Endothelial cell of umbilical vein (primary cell): Measurements from ENCODE around the gene COL7A1. TPM values are rescaled to one million over a fixed set of nuclear protein-coding genes. Genes with fewer than 3 reads are reported as not detected.

Experiments used
- BruUV-seq: library from RNA; stranded (reverse); fragments of 400-500 nt; replicated peaks from 2 replicates; lab custom pipeline; 2021; lab: Mats Ljungman, UMichigan
- CTCF ChIA-PET: fragments of 300-600, 350-600 bp; sonication (Branson Sonifier 250); formaldehyde crosslinking; loops from one replicate; lab custom pipeline; 2021; ENCODE audit warnings: antibody characterized with exemption, inconsistent platforms; lab: Charles Lee
- POLR2A ChIA-PET: fragments of 300-600, 350-600 bp; sonication (Branson Sonifier 250); formaldehyde crosslinking; loops from one replicate; lab custom pipeline; 2021; ENCODE audit warnings: antibody characterized with exemption, inconsistent platforms; lab: Charles Lee
- DNase-seq: peaks from one replicate; pipeline ENCODE4 v3.0.0-alpha.2; 2011; ENCODE audit warnings: low read depth, low spot score
- FAIRE-seq: peaks from 2 replicates; lab custom pipeline; 2011; peaks lifted over from hg19 to GRCh38; lab: Jason Lieb, UNC
- H2AFZ ChIP-seq: 2 replicates; pipeline ENCODE4 v1.6.0; 2012; ENCODE audit warnings: low read depth, low read length, control low read depth, inconsistent platforms
- H3K27ac ChIP-seq: 2 replicates; pipeline ENCODE4 v1.5.1; 2011; ENCODE audit warnings: low read depth, mild to moderate bottlenecking, control low read depth, low read length, moderate library complexity; ENCODE audit not compliant: insufficient read depth
- H3K27me3 ChIP-seq, 2 experiments: 2 replicates each; pipeline versions ENCODE4 v1.6.0 to v1.6.1; 2011; ENCODE audit warnings: low read length in 2 of 2, mixed read lengths in 1 of 2; ENCODE audit not compliant: control insufficient read depth in 2 of 2, insufficient read depth in 2 of 2
- H3K36me3 ChIP-seq, 2 experiments: 2 replicates in 1 of 2; 3 replicates in 1 of 2; pipeline ENCODE4 v1.5.1; 2011; ENCODE audit warnings: low read length in 2 of 2, mild to moderate bottlenecking in 1 of 2, moderate library complexity in 1 of 2; ENCODE audit not compliant: control insufficient read depth in 2 of 2, insufficient read depth in 2 of 2; ENCODE audit errors: extremely low read depth in 1 of 2
- H3K4me1 ChIP-seq: 3 replicates; pipeline ENCODE4 v1.5.1; 2011; ENCODE audit warnings: mild to moderate bottlenecking, low read length; ENCODE audit not compliant: control insufficient read depth, insufficient read depth; ENCODE audit errors: extremely low read depth
- H3K4me2 ChIP-seq: 2 replicates; pipeline ENCODE4 v1.6.1; 2011; ENCODE audit warnings: low read length, control low read depth, mixed read lengths; ENCODE audit not compliant: insufficient read depth
- H3K4me3 ChIP-seq, 3 experiments: fragments of 200-600 bp in 1 of 3; sonication (generic), shearing (Covaris generic) in 1 of 3; replicated peaks in 1 of 3; 2 replicates each; pipeline ENCODE4 v1.5.1; 2011 to 2016; ENCODE audit warnings: control low read depth in 3 of 3, low read length in 3 of 3, mild to moderate bottlenecking in 2 of 3, inconsistent platforms in 1 of 3, low read depth in 1 of 3, moderate library complexity in 1 of 3; ENCODE audit not compliant: insufficient read depth in 1 of 3
- H3K79me2 ChIP-seq: 2 replicates; pipeline ENCODE4 v1.6.0; 2012; ENCODE audit warnings: low read length, inconsistent platforms; ENCODE audit not compliant: control insufficient read depth, insufficient read depth
- H3K9ac ChIP-seq: replicated peaks from 2 replicates; pipeline ENCODE3; 2011; ENCODE audit warnings: low read length, control low read depth; ENCODE audit not compliant: insufficient read depth; ENCODE audit errors: extremely low read depth
- H3K9me1 ChIP-seq: replicated peaks from 3 replicates; pipeline ENCODE4 v1.6.0; 2011; ENCODE audit warnings: mild to moderate bottlenecking, low read length; ENCODE audit not compliant: control insufficient read depth, insufficient read depth; ENCODE audit errors: extremely low read depth
- H3K9me3 ChIP-seq: replicated peaks from 2 replicates; pipeline ENCODE4 v1.5.1; 2012; ENCODE audit warnings: low read length, inconsistent platforms; ENCODE audit not compliant: control insufficient read depth, insufficient read depth
- H4K20me1 ChIP-seq: replicated peaks from 2 replicates; pipeline ENCODE3; 2011; ENCODE audit warnings: mild to moderate bottlenecking, low read length; ENCODE audit not compliant: control insufficient read depth, insufficient read depth; ENCODE audit errors: extremely low read depth
- EZH2 ChIP-seq: IDR thresholded peaks from 2 replicates; pipeline ENCODE4 v1.6.1; 2012; ENCODE audit warnings: borderline replicate concordance, low read depth, mild to moderate bottlenecking, moderate library complexity, low read length, inconsistent platforms; ENCODE audit not compliant: severe bottlenecking
- FOS ChIP-seq: IDR thresholded peaks from 2 replicates; pipeline ENCODE4 v1.6.1; 2011; ENCODE audit warnings: mild to moderate bottlenecking, low read length, moderate library complexity, borderline replicate concordance; ENCODE audit not compliant: insufficient read depth
- GATA2 ChIP-seq: IDR thresholded peaks from 2 replicates; pipeline ENCODE4 v1.7.0; 2011; ENCODE audit warnings: low read depth, mild to moderate bottlenecking, moderate library complexity, mixed read lengths, low read length; ENCODE audit not compliant: insufficient read length, insufficient read depth
- JUN ChIP-seq: IDR thresholded peaks from 2 replicates; pipeline ENCODE4 v1.6.1; 2011; ENCODE audit warnings: borderline replicate concordance, low read depth; ENCODE audit not compliant: insufficient read length, insufficient read depth
- MAX ChIP-seq: IDR thresholded peaks from 2 replicates; pipeline ENCODE4 v1.6.1; 2011; ENCODE audit not compliant: insufficient read depth, insufficient read length
- MYC ChIP-seq: IDR thresholded peaks from one replicate; pipeline ENCODE4 v1.6.1; 2011; ENCODE audit warnings: mild to moderate bottlenecking, low read depth, low read length
- dilution Hi-C: fragments of 300-500 bp; cut with MboI; formaldehyde crosslinking; loops from one replicate; pipeline ENCODE4 v1.15.0; 2019; ENCODE audit warnings: low sequenced_read_pairs; ENCODE audit not compliant: extremely low pct_ligation_motif_present
- intact Hi-C: fragments of 100-400 bp; cut with micrococcal nuclease; formaldehyde crosslinking; loops from one replicate; pipeline ENCODE4 v1.10.0; 2022
- polyA plus RNA-seq, 4 experiments: library from polyadenylated mRNA; depleted of rRNA in 3 of 4; stranded (reverse) in 3 of 4; unstranded in 1 of 4; fragments of >200 nt; gene quantifications; 2 replicates each; pipeline versions ENCODE4 v1.2.1 to v1.2.3, GENCODE V29; 2011 to 2012; ENCODE audit warnings: missing spikeins in 1 of 4
- total RNA-seq: library from RNA; stranded (reverse); gene quantifications from 2 replicates; pipeline ENCODE4 v1.2.3, GENCODE V29; 2021

Gene COL7A1
- total and polyA plus RNA-seq, 2 donors (not counting 3 experiments of a cell fraction or from before 2014, with no cell fraction given), result 0.55 to 1.9 TPM

- no peaks in the 10 kb centered on the region for H3K9me3 ChIP-seq
- H3K4me1 ChIP-seq, result no peaks in the 10 kb centered on the region
- DNase-seq (no peak), FAIRE-seq (no peak)
- TF ChIP-seq MAX, result no peak
- TF ChIP-seq GATA2, result no peak
- TF ChIP-seq MYC, result no peak
- no peak for TF ChIP-seq FOS
- TF ChIP-seq JUN, result no peak
- TF ChIP-seq EZH2, result no peak
- H3K36me3 ChIP-seq, result peaks cover 0 to 22% of the 10 kb centered on the region in 2 experiments
- H3K27ac ChIP-seq, result no peak overlapping the region
- intact Hi-C loops (no loop called here), dilution Hi-C loops (no loop called here)
- no peak overlapping the region for H2AFZ ChIP-seq
- no peak overlapping the region for H3K4me3 ChIP-seq
- H3K27me3 ChIP-seq, result no peaks in the 10 kb centered on the region
- BruUV-seq, result no TSS peak
- no peaks in the 10 kb centered on the region for H3K9me1 ChIP-seq
- no peaks in the 10 kb centered on the region for H3K79me2 ChIP-seq
- POLR2A ChIA-PET, result no interaction called here
- no peaks in the 10 kb centered on the region for H4K20me1 ChIP-seq
- H3K9ac ChIP-seq, result no peak overlapping the region
- no peak overlapping the region for H3K4me2 ChIP-seq
- CTCF ChIA-PET, result interaction anchor here (1.3 to 4.0 kb wide), 3 partner anchors 10 to 16 kb away, joined by 4 to 18 read pairs (median 6); partner anchors contain the start of genes SLC26A6 and UQCRC1
Observed at GRCh38 chr3:48624767-48625166, 29.6 kb upstream of the COL7A1 start.

GRCh38 chr3:48623851-48624547 is 28.9 kb upstream of the COL7A1 start:
- Histone ChIP-seq H3K4me1 (no peaks in the 10 kb centered on the region), H3K9me1 (no peaks in the 10 kb centered on the region), H3K79me2 (no peaks in the 10 kb centered on the region), H3K4me3 (no peak overlapping the region), H2AFZ (no peak overlapping the region), H3K27ac (no peak overlapping the region), H3K4me2 (no peak overlapping the region), H3K27me3 (no peaks in the 10 kb centered on the region), H3K9me3 (no peaks in the 10 kb centered on the region), H3K9ac (no peak overlapping the region), H4K20me1 (no peaks in the 10 kb centered on the region), H3K36me3 (peaks cover 0 to 18% of the 10 kb centered on the region in 2 experiments)
- dilution Hi-C loops, result no loop called here
- CTCF ChIA-PET, result interaction anchor here (1.3 to 4.0 kb wide), 3 partner anchors 11 to 15 kb away, joined by 4 to 18 read pairs (median 6); partner anchors contain the start of genes SLC26A6 and UQCRC1
- TF ChIP-seq GATA2, result no peak
- POLR2A ChIA-PET, result no interaction called here
- intact Hi-C loops, result no loop called here
- no peak for DNase-seq
- no peak for FAIRE-seq
- no TSS peak for BruUV-seq
